DLD1 (cell line): Measurements from ENCODE around the gene ACTL9.

Experiments used
- in situ Hi-C: cut with HindIII; loops from 2 replicates; pipeline ENCODE4 v1.10.0; 2017; ENCODE audit warnings: low sequenced_read_pairs

Gene ACTL9

GRCh38 chr19:8648240-8648639 is 50.4 kb downstream of the ACTL9 start:
- in situ Hi-C loops: no loop called here
